Kidney (tissue), 14 donors: ENCODE measurements around the gene UPK2. TPM values are rescaled to one million over a fixed set of nuclear protein-coding genes. Genes with fewer than 3 reads are reported as not detected.

Source experiments
- DNase-seq, 5 donors: peaks; one replicate each; pipeline ENCODE4 v3.0.0-alpha.2; 2013 to 2020
- FAIRE-seq: peaks from 2 replicates; lab custom pipeline; 2012; peaks lifted over from hg19 to GRCh38; lab: Jason Lieb, UNC
- H3K27ac ChIP-seq, 2 donors: one replicate each; pipeline ENCODE4 v1.7.0; 2013; ENCODE audit warnings: low read depth in 2 of 2, low read length in 2 of 2, inconsistent platforms in 1 of 2
- H3K27me3 ChIP-seq: one replicate; pipeline ENCODE4 v1.7.1; 2013; ENCODE audit warnings: low read length, inconsistent platforms; ENCODE audit not compliant: control insufficient read depth, insufficient read depth
- H3K36me3 ChIP-seq, 3 donors: one replicate each; pipeline versions ENCODE4 v1.7.0 to v1.7.1; 2013; ENCODE audit warnings: low read length in 3 of 3, control low read depth in 1 of 3, inconsistent platforms in 1 of 3; ENCODE audit not compliant: insufficient read depth in 3 of 3, control insufficient read depth in 2 of 3
- H3K4me1 ChIP-seq, 3 donors: one replicate each; pipeline versions ENCODE4 v1.7.0 to v1.7.1; 2013; ENCODE audit warnings: low read length in 3 of 3, inconsistent platforms in 1 of 3, low read depth in 1 of 3; ENCODE audit not compliant: control insufficient read depth in 2 of 3, insufficient read depth in 2 of 3
- H3K4me3 ChIP-seq, 3 donors: one replicate each; pipeline versions ENCODE4 v1.7.0 to v1.8.1; 2013; ENCODE audit warnings: low read length in 3 of 3, control low read depth in 1 of 3, inconsistent platforms in 1 of 3
- H3K9ac ChIP-seq, 3 donors: one replicate each; pipeline versions ENCODE4 v1.7.0 to v1.7.1; 2013; ENCODE audit warnings: low read length in 3 of 3, control low read depth in 1 of 3, inconsistent platforms in 1 of 3
- H3K9me3 ChIP-seq, 3 donors: one replicate each; pipeline versions ENCODE4 v1.7.0 to v1.7.1; 2013; ENCODE audit warnings: low read length in 3 of 3, control low read depth in 1 of 3, inconsistent platforms in 1 of 3; ENCODE audit not compliant: control insufficient read depth in 2 of 3, insufficient read depth in 1 of 3
- intact Hi-C: fragments of 100-400 bp; cut with DNase I; formaldehyde crosslinking; loops from one replicate; pipeline ENCODE4 v1.11.1; 2022
- polyA plus RNA-seq: library from polyadenylated mRNA; stranded (reverse); fragments of 350-450 nt; fragmentation: Illumina TruSeq; extraction: RNeasy Lipid Tissue Mini Kit (QIAGEN cat#74804); gene quantifications from one replicate; pipeline ENCODE4 v1.2.3, GENCODE V29; 2014; ENCODE audit warnings: low read depth, low replicate concordance; ENCODE audit not compliant: insufficient read depth
- total RNA-seq: library from RNA; stranded (reverse); fragmentation: NEBNext Ultra II Directional; extraction: Animal tissue kit (Norgen Biotek cat#: 25700); gene quantifications from one replicate; pipeline ENCODE4 v1.2.1, GENCODE V29; 2021
- TF ChIP-seq, protein P1 (sequence below): IDR thresholded peaks from 3 replicates; pipeline ENCODE4 v1.5.1; 2012; ENCODE audit warnings: mild to moderate bottlenecking, moderate library complexity, borderline replicate concordance; ENCODE audit not compliant: insufficient read depth; ENCODE audit errors: extremely low read depth
- donor health status: control.
- donor health status: control.
- donor health status: control.
- donor health status: control.
- donor health status: control.
- donor health status: DM: yes; HTN: yes; CAD: no.
- donor health status: Normal renal cell carcinoma (clear cell type).

Gene UPK2
- total and polyA plus RNA-seq, 2 donors from 2014 or later = not detected

DNA sequence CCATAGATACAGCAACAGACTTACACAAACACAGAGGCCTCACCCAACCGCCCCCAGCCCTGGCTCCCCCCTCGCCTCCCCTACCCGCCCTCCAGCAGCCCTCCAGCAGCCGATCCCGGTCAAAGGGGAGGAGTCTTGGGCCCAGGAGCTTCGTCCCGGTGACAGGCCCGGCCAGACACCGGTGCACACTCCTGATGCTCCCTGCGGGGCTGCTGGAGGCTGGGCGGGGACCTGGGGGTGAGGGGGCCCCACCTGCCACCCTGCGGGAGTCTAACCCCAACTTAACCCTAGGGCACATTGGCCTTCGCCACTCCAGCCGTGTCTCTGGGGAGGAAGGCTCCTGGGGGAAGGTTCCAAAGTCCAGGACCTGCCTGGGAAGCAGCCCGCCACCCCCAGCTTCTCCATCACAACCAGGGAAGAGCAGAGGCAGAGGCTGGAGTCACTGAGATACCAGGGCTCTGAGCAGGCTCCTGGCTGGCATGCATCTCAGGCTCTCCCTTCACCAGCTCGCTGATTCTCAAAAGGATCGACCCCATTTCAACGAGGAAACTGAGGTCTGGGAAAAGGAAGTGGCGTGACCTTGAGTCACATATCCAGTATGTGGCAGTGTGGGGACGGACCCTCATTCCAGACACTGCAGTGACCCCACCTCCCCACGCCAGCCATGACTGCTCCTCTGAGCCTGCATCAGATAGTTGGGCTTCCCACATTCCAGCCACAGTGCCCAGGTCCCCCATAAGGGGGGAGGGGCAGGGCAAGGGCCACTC is 44.8 kb upstream of the UPK2 start:
- H3K36me3 ChIP-seq = peaks cover 0 to 17% (median under 1%) of the 10 kb centered on the region in 3 donors
- DNase-seq (peak in 4 of 5 donors; percentile 39 to 84 (median 70)), FAIRE-seq (no peak)
- TF ChIP-seq, protein P1, sequence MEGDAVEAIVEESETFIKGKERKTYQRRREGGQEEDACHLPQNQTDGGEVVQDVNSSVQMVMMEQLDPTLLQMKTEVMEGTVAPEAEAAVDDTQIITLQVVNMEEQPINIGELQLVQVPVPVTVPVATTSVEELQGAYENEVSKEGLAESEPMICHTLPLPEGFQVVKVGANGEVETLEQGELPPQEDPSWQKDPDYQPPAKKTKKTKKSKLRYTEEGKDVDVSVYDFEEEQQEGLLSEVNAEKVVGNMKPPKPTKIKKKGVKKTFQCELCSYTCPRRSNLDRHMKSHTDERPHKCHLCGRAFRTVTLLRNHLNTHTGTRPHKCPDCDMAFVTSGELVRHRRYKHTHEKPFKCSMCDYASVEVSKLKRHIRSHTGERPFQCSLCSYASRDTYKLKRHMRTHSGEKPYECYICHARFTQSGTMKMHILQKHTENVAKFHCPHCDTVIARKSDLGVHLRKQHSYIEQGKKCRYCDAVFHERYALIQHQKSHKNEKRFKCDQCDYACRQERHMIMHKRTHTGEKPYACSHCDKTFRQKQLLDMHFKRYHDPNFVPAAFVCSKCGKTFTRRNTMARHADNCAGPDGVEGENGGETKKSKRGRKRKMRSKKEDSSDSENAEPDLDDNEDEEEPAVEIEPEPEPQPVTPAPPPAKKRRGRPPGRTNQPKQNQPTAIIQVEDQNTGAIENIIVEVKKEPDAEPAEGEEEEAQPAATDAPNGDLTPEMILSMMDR = no peak
- peak overlapping the region in 2 of 3 donors; percentile 38 to 53 for H3K9ac ChIP-seq
- H3K27me3 ChIP-seq = no peaks in the 10 kb centered on the region
- H3K9me3 ChIP-seq = no peaks in the 10 kb centered on the region
- peak overlapping the region; percentile 86 to 92 for H3K27ac ChIP-seq
- H3K4me1 ChIP-seq = peaks cover 9 to 75% (median 70%) of the 10 kb centered on the region in 3 donors
- intact Hi-C loops = no loop called here
- peak overlapping the region in 1 of 3 donors; percentile 35 for H3K4me3 ChIP-seq

DNA sequence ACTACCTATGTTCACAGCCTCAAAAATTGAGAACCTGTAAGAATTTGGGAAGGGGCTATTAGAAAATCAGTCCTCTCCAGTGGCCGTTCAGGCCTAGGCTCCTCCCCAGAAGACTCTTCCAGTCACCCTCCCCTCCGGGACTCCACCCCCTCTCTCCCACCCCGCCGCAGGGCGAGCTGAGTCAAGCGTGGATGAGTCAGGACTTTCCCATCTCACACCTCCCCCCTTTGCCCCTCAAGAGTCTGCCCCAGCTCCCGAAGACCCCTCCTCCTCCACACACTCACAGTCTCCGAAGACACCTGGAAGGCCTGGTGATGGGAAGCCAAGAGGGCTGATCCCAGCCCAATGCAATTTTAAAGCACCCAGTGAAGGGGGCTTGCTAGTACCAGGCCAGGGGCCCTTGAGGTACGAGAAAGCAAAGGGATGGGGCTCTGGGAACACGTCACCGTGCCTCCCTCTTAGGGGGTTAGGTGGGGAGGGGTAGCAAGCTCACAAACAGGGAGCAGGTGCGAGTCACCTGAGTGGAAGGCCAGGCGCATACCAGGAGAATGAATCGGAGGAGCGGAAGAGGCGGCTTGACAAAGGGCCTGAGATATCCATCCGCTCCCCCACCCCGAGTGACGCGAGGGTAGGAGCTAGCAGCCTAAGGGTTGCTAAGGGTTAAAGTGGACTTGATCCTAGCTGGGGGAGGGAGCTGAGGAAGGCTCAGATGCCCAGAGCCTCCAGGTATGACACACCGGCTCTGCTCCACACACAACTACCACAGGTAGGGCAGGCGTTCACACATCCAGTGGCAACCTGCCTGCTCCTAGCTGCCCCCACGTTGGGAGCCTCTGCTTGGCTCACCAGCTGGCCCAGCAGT is 44.0 kb upstream of the UPK2 start:
- Histone ChIP-seq H3K27ac (peak overlapping the region; percentile 86 to 92), H3K4me3 (peak overlapping the region in 1 of 3 donors; percentile 35), H3K9ac (peak overlapping the region in 2 of 3 donors; percentile 34 to 53), H3K27me3 (no peaks in the 10 kb centered on the region), H3K4me1 (peaks cover 9 to 80% (median 74%) of the 10 kb centered on the region in 3 donors), H3K36me3 (peaks cover 0 to 9% (median 0%) of the 10 kb centered on the region in 3 donors), H3K9me3 (no peaks in the 10 kb centered on the region)
- TF ChIP-seq, protein P1 = no peak
- DNase-seq (peak; percentile 82 to 95 (median 91)), FAIRE-seq (no peak)
- intact Hi-C loops = no loop called here

DNA sequence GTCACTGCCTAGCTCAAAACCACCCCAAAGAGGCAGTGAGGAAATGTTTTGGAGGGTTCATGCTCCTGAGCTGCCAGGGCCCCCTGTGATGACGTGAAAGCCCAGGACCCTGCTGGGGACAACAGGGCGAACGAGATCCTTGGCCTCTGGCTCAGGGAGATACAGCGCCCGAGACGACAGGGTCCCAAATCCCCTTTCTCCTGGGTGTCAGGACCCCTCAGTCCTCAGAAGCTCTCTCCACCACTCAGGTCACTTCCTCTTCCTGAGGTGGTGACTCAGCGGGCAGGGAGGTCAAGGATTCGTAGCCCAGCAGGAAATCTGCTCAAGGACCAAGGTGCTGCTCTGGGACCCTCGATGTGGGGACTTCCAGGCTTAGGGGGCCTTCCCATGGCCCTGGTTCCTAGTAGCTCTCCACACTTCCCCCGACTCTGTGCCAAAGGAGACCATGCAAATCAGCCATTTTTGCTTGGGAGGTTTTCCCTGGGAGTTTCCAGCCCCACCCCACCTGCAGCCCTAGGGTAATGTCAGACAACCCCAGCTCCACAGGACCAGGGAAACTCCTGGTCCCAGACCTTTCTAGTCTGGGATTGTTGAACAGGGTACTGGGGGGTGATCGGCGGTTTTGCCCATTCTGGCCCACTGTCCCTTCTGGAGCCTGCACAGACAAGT is 43.2 kb upstream of the UPK2 start:
- Histone ChIP-seq H3K36me3 (peaks cover 0 to 4% (median 0%) of the 10 kb centered on the region in 3 donors), H3K27ac (peak overlapping the region; percentile 86 to 92), H3K9me3 (no peaks in the 10 kb centered on the region), H3K9ac (peak overlapping the region in 2 of 3 donors; percentile 16 to 34), H3K27me3 (no peaks in the 10 kb centered on the region), H3K4me3 (no peak overlapping the region), H3K4me1 (peaks cover 9 to 83% (median 75%) of the 10 kb centered on the region in 3 donors)
- FAIRE-seq = no peak
- TF ChIP-seq, protein P1 = no peak
- DNase-seq = peak in 1 of 5 donors; percentile 75
- intact Hi-C loops = no loop called here
